K562 (cell line): Measurements from ENCODE around the gene GNA15. TPM values are rescaled to one million over a fixed set of nuclear protein-coding genes. Genes with fewer than 3 reads are reported as not detected.

Experiments
- ATAC-seq: fragments of 200-7000 bp; cut with Tn5 transposase; 3 replicates; pipeline ENCODE4 v1.9.1; 2020; ENCODE audit warnings: moderate library complexity
- BruUV-seq: library from RNA; stranded (reverse); fragments of 400-500 nt; replicated peaks from 2 replicates; lab custom pipeline; 2021; lab: Mats Ljungman, UMichigan
- CTCF ChIA-PET: fragments of 300-600 bp; formaldehyde crosslinking; extraction: SDS; loops from one replicate; lab custom pipeline; 2021; ENCODE audit warnings: low intra/inter-chr PET ratio; lab: Yijun Ruan, JAX
- POLR2A ChIA-PET: fragments of 300-600, 350-650 bp; sonication (Branson Sonifier 250); formaldehyde crosslinking; extraction: SDS; loops from one replicate; lab custom pipeline; 2021; ENCODE audit warnings: antibody characterized with exemption, inconsistent platforms; lab: Yijun Ruan, JAX
- DNase-seq, 4 experiments: peaks; one replicate each; pipeline versions ENCODE4 v3.0.0 to v3.0.0-alpha.2; 2011 to 2018; ENCODE audit warnings: low spot score in 3 of 4, mixed read lengths in 3 of 4; ENCODE audit errors: extremely low read depth in 1 of 4
- FAIRE-seq: peaks from 2 replicates; lab custom pipeline; 2011; peaks lifted over from hg19 to GRCh38; lab: Jason Lieb, UNC
- H2AFZ ChIP-seq: 2 replicates; pipeline ENCODE4 v1.6.0; 2011; ENCODE audit warnings: low read depth, low read length, control low read depth, inconsistent platforms
- H3K27ac ChIP-seq: fragments of 200-600 bp; 3 replicates; pipeline ENCODE4 v1.8.0; 2011; ENCODE audit warnings: low read depth, mild to moderate bottlenecking, control low read depth, inconsistent platforms, low read length, moderate library complexity, mixed read lengths; ENCODE audit errors: extremely low read depth
- H3K27me3 ChIP-seq, 2 experiments: fragments of 300-600 bp in 1 of 2; 2 replicates in 1 of 2; 3 replicates in 1 of 2; pipeline versions ENCODE4 v1.6.0 to v1.8.0; 2011; ENCODE audit warnings: inconsistent platforms in 2 of 2, low read length in 2 of 2, mild to moderate bottlenecking in 1 of 2, mixed read lengths in 1 of 2, moderate library complexity in 1 of 2; ENCODE audit not compliant: control insufficient read depth in 2 of 2, insufficient read depth in 2 of 2
- H3K36me3 ChIP-seq: fragments of 300-600 bp; 3 replicates; pipeline ENCODE4 v1.8.0; 2011; ENCODE audit warnings: mild to moderate bottlenecking, low read length, inconsistent platforms; ENCODE audit not compliant: control insufficient read depth, insufficient read depth
- H3K4me1 ChIP-seq, 2 experiments: fragments of 200-600 bp in 1 of 2; replicated peaks in 1 of 2; 2 replicates in 1 of 2; 3 replicates in 1 of 2; pipeline versions ENCODE4 v1.5.1 to v1.8.0; 2011; ENCODE audit warnings: inconsistent platforms in 2 of 2, low read length in 2 of 2, mild to moderate bottlenecking in 1 of 2, mixed read lengths in 1 of 2, moderate library complexity in 1 of 2; ENCODE audit not compliant: control insufficient read depth in 2 of 2, insufficient read depth in 2 of 2
- H3K4me2 ChIP-seq: 2 replicates; pipeline ENCODE4 v1.6.1; 2011; ENCODE audit warnings: low read length, control low read depth, inconsistent platforms, mixed read lengths; ENCODE audit not compliant: insufficient read depth
- H3K4me3 ChIP-seq: fragments of 200-600 bp; sonication (generic), shearing (Covaris generic); 2 replicates; pipeline ENCODE4 v1.5.1; 2016; ENCODE audit warnings: control low read depth, inconsistent platforms
- H3K79me2 ChIP-seq: fragments of 200-600 bp; 3 replicates; pipeline ENCODE4 v1.8.0; 2011; ENCODE audit warnings: low read length, inconsistent platforms; ENCODE audit not compliant: control insufficient read depth, insufficient read depth
- H3K9ac ChIP-seq, 2 experiments: 2 replicates each; pipeline versions ENCODE4 v1.6.0 to v1.6.1; 2011; ENCODE audit warnings: low read depth in 2 of 2, low read length in 2 of 2, control low read depth in 1 of 2, inconsistent platforms in 1 of 2, mild to moderate bottlenecking in 1 of 2, mixed read lengths in 1 of 2; ENCODE audit not compliant: insufficient read depth in 1 of 2
- H3K9me1 ChIP-seq: one replicate; pipeline ENCODE4 v1.6.0; 2011; ENCODE audit warnings: inconsistent platforms, mild to moderate bottlenecking, low read length, moderate library complexity; ENCODE audit not compliant: control insufficient read depth, insufficient read depth
- H3K9me3 ChIP-seq: replicated peaks from 2 replicates; pipeline ENCODE4 v1.5.1; 2011; ENCODE audit warnings: low read depth, low read length, inconsistent platforms; ENCODE audit not compliant: control insufficient read depth, insufficient read depth
- H4K20me1 ChIP-seq: replicated peaks from 2 replicates; pipeline ENCODE4 v1.6.1; 2011; ENCODE audit warnings: low read length, inconsistent platforms, mixed read lengths; ENCODE audit not compliant: control insufficient read depth, insufficient read depth
- CAMTA2 ChIP-seq: fragments of 250-450 bp; sonication (Bioruptor Pico); conservative IDR thresholded peaks from 2 replicates; pipeline ENCODE4 v1.5.1; 2022
- EHMT2 ChIP-seq: fragments of 450-650 bp; IDR thresholded peaks from 2 replicates; pipeline ENCODE4 v1.6.1; 2018; ENCODE audit warnings: antibody characterized with exemption
- NFYB ChIP-seq: IDR thresholded peaks from 2 replicates; pipeline ENCODE4 v1.6.1; 2011; ENCODE audit warnings: mild to moderate bottlenecking, moderate library complexity; ENCODE audit not compliant: insufficient read length; ENCODE audit errors: extremely low read depth
- SMARCB1 ChIP-seq: IDR thresholded peaks from 2 replicates; pipeline ENCODE4 v1.6.1; 2011; ENCODE audit warnings: improper control_type of control experiment, low read depth; ENCODE audit not compliant: insufficient read length
- ZSCAN32 ChIP-seq: fragments of 450-650 bp; formaldehyde crosslinking; IDR thresholded peaks from 2 replicates; pipeline ENCODE4 v1.4.0; 2020; ENCODE audit warnings: mild to moderate bottlenecking, moderate library complexity
- WGBS: fragments of 100-300 bp; shearing (Covaris generic); methylation state at CpG from one replicate; pipeline ENCODE4 v1.1.6; 2016; ENCODE audit warnings: low coverage, mixed read lengths; ENCODE audit not compliant: insufficient coverage; ENCODE audit errors: missing lambda C conversion rate; 5-methylcytosine and 5-hydroxymethylcytosine counted together
- in situ Hi-C: fragments of 300-500 bp; cut with MboI; formaldehyde crosslinking; loops from 4 replicates; pipeline ENCODE4 v1.15.0; 2018; ENCODE audit warnings: inconsistent platforms, mixed read lengths
- intact Hi-C: fragments of 100-400 bp; cut with micrococcal nuclease; formaldehyde crosslinking; loops from 2 replicates; pipeline ENCODE4 v1.14.2; 2022
- polyA plus RNA-seq, 8 experiments: library from polyadenylated mRNA; depleted of rRNA in 4 of 8; stranded (reverse) in 5 of 8; unstranded in 3 of 8; fragments of >200 nt; fragmentation: Nextera tagmentation in 2 of 8; fragmentation: Illumina TruSeq in 1 of 8; extraction: Ambion mirVana in 2 of 8; extraction: Trizol in 1 of 8; gene quantifications; 2 replicates each; pipeline versions ENCODE4 v1.2.1 to v1.2.3, GENCODE V29; 2011 to 2014; ENCODE audit warnings: inconsistent platforms in 1 of 8, missing spikeins in 1 of 8
- total RNA-seq, 7 experiments: library from RNA; depleted of rRNA in 6 of 7; stranded (reverse); fragments of >200 nt in 6 of 7; fragmentation: Illumina TruSeq in 2 of 7; extraction: Trizol in 2 of 7; gene quantifications; 2 replicates each; pipeline versions ENCODE4 v1.2.1 to v1.2.3, GENCODE V29; 2011 to 2021; ENCODE audit warnings: low replicate concordance in 1 of 7

GNA15 gene
- total and polyA plus RNA-seq, 9 of the 15 experiments (the other 6 are each of a cell fraction or from before 2014, with no cell fraction given) = 0.03 to 0.24 (median 0.11) TPM; not detected in 1

DNA sequence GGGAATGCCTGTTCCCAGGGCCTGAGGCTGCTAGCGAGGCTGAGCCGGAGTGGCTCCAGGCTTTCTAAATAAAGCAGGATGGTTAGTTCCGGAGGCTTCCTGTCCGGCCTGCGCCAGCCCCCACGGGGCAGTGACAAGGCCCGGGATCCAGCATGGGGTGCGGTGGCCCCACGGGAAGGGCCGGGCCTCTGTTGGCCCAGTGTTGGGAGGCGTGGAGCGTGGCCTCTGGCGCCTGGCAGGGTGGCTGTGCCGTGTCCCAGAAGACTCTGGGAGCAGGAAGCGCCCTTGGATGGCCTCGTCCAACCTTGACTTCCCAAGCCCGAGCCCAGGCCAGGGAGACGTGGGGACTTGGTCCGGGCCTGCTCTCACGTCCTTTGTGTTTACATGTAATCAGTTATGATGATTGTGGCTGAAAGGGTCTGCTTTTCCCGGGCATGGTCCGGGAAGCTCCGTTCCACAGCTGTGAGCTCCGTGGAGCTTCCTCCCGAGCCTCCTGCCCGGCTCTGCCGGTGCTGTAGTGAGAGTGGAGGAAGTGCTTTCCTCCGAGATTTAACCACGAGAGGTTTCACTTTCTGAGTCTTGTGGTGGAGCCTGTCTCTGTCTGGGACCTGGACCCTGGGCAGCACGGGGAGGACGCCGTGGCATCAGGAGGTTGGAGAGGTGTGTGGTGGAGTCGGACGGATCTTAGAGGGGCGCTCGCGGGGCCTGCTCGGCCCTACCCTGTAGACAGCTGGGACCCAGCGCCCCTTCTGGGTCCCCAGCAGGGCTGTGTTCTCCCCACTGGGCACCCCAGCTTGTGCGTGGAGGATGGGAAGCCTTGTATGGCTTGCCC, 37.1 kb upstream of the GNA15 start:
- 83% methylated on average over 36 of the region's 40 CpGs for WGBS
- Histone ChIP-seq H2AFZ (no peak overlapping the region), H3K79me2 (peaks cover 86% of the 10 kb centered on the region), H3K27me3 (no peaks in the 10 kb centered on the region), H3K4me3 (no peak overlapping the region), H3K9ac (peak overlapping the region in 1 of 2 experiments; percentile 76; a peak in 2 of 4 replicates), H3K27ac (no peak overlapping the region), H3K9me1 (peaks cover 3% of the 10 kb centered on the region), H4K20me1 (peaks cover 76% of the 10 kb centered on the region), H3K4me1 (peaks cover 17 to 85% of the 10 kb centered on the region in 2 experiments; a peak in 4 of 5 replicates), H3K36me3 (peaks cover 3% of the 10 kb centered on the region; the same call in 1 of the 3 replicates), H3K9me3 (no peaks in the 10 kb centered on the region), H3K4me2 (no peak overlapping the region)
- intact Hi-C loops (no loop called here), in situ Hi-C loops (no loop called here)
- TF ChIP-seq EHMT2 (no peak), ZSCAN32 (CRISPR knock-in tag) (no peak), CAMTA2 (CRISPR knock-in tag) (no peak), NFYB (no peak), SMARCB1 (no peak)
- FAIRE-seq (no peak), ATAC-seq (no peak), DNase-seq (no peak)
- CTCF ChIA-PET = no interaction called here
- POLR2A ChIA-PET = interaction anchor here (0.8 kb wide), 1 partner anchor 24 kb away, joined by 3 read pairs; no protein-coding TSS in a partner anchor
- no TSS peak for BruUV-seq
